GM10266 (cell line): ENCODE results near the gene BRI3.
A peak's percentile ranks its signal among the peaks of the same experiment; 100 is the strongest.

ENCODE experiments used
- DNase-seq: peaks from one replicate; pipeline ENCODE4 v3.0.0; 2012; ENCODE audit errors: extremely low spot score
- TF ChIP-seq, protein P1 (sequence below): IDR thresholded peaks from 2 replicates; pipeline ENCODE4 v1.5.1; 2012; ENCODE audit warnings: mild to moderate bottlenecking, low read depth; ENCODE audit not compliant: control insufficient read depth, insufficient read depth; ENCODE audit errors: missing control alignments

Gene BRI3

DNA sequence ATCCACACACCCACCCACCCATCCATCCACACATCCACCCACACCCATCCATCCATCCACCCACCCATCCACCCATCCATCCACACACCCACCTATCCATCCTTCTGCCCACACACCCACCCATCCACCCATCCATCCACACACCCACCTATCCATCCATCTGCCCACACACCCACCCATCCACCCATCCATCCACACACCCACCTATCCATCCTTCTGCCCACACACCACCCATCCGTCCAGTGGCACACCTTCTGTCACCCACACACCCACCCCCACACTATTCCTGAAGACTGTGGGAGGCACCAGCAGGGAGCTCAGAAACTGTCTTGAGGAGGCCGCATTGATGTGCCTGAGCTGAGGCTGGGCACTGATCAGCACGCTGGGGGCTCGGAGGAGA is 38.6 kb upstream of the BRI3 start:
- TF ChIP-seq, protein P1, sequence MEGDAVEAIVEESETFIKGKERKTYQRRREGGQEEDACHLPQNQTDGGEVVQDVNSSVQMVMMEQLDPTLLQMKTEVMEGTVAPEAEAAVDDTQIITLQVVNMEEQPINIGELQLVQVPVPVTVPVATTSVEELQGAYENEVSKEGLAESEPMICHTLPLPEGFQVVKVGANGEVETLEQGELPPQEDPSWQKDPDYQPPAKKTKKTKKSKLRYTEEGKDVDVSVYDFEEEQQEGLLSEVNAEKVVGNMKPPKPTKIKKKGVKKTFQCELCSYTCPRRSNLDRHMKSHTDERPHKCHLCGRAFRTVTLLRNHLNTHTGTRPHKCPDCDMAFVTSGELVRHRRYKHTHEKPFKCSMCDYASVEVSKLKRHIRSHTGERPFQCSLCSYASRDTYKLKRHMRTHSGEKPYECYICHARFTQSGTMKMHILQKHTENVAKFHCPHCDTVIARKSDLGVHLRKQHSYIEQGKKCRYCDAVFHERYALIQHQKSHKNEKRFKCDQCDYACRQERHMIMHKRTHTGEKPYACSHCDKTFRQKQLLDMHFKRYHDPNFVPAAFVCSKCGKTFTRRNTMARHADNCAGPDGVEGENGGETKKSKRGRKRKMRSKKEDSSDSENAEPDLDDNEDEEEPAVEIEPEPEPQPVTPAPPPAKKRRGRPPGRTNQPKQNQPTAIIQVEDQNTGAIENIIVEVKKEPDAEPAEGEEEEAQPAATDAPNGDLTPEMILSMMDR = no peak

DNA sequence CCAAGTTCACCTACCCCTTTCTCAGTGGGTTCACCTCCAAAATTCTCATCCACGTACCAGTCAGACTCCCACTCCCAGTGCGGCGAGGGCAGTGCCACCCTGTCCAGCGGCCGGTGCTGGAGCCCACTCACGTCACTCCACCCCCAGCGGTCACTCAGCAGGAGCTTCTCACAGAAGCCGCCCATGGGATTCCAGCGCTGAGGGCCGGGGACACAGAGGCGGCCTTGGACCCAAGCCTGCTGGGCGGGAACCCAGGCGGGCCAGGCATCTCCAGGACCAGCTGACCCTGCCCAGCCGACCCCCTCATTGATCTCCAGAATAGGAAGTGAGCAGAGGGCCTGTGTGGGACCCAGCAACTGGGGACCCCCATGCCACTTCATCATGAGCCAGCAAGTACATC is 36.6 kb upstream of the BRI3 start:
- DNase-seq = no peak
- TF ChIP-seq, protein P1 = no peak

More for the DNA sequence above, 38.6 kb upstream of the BRI3 start:
- DNase-seq = no peak

DNA sequence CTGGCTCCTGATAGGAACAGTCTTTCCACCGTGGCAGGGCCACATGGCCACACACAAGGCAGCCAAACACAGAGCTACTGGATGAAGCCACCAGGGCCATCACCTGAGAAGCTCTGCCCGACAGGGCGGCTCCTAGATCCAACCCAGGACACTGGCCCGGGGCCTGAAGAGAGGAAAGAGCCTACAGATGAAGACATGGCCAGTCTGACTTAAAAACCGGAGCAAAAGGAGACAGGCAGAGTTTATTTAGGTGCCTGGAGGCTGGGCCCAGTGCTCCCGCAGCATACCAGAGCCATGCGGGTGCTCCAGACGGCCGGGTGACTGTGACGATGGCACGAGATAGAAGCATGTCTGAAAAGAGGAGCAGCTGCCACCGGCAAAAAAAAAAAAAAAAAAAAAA is 33.3 kb upstream of the BRI3 start:
- TF ChIP-seq, protein P1 = no peak
- no peak for DNase-seq

DNA sequence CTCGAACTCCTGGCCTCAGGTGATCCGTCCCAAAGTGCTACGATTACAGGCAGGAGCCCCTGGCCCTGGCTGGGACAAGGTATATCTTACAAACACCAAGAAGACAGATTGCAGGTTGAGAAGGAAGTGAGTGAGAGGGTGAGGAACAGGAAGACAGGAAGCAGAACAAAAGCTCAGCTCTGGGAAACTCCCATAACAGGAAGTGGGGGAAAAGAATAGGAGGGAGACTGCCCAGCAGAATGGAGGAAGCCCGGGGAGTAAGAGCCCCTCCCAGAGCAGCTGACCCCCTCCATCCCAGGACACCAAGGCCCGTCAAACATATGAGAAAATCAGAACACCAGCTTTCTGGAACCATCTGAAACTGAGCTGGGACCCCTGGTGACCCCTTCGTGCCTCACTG is 32.4 kb upstream of the BRI3 start:
- DNase-seq = peak; percentile 10

DNA sequence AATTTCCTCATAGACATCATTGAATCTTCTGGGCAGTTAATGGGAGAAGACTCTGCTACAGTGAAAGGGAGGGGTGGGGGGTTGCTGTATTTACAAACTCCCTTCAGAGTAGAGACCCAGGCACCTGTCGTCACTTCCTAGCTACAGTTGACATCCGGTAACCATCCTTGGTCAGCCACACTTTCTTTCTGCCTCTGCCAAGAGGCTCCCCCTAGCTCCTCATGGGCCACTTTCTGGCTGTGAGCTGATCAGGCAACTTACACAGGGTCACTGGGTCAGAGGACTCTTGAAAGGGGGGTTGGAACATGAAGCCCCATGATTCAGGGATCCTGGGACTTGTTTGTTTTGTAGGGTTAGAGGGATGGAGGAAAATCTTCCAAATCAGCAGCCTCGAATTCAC is 30.7 kb upstream of the BRI3 start:
- TF ChIP-seq, protein P1 = peak; percentile 21
- peak; percentile 62 for DNase-seq

More for the DNA sequence above, 32.4 kb upstream of the BRI3 start:
- TF ChIP-seq, protein P1 = no peak

DNA sequence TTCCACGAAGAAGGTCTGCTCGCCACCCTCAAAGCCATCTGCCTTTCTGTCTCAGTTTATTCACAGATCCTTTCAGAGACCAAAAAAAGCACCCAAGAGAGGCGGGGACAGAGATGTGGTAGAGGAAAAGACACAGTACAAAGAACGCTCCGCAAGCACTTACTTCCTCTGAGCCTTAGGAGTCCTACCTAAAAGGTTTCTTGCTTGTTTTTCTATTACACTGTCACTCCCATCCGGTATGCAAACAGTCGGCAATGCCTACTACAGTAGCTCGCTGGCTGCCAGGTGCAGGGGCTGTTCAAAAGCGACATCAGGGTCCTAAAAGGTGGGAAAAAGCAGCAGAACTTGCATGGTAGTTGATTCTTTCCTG is 30.3 kb upstream of the BRI3 start:
- TF ChIP-seq, protein P1 = no peak
- DNase-seq = peak; percentile 45

DNA sequence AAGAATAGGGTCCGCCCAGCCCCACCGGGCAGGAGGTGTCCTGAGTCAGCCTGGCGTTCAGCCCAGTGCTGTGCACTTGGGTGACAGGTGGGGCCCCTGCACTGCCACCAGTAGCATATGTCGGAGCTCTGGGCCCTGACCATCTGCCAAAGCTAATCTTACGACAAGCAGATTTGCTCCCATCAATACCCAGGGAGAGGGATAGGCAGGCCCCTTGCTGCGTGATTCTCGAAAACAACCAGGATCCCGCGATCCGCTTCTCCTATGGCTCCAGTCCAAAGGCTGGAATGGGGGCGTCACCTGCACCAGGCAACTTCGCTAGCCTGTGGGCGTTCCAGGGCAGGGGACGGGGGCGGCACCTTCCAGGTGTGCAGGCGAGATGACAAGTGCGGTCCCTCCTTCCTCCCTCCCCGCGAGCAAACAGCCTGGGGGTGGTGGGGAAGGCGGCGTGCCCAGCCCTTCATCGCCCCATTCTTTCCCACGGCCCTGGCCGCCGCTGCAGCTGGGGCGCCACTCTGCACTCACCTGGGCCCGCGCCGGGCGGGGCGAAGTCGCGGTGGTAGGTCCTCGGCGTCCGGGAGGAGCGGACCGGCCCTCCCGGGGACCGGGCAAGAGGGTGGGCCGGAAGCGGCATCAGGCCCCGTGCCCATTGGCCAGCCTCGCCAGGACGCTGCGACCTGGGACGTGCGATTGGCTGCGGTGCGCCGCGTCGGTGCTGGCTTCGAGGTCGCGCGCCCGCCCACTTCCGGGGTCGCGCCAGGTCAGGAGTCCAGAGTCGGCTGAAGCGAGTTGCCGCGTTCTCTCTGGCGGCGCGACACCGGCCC is 29.7 kb upstream of the BRI3 start, which contains the start of gene TECPR1:
TSS of gene TECPR1 (minus strand) at position 632 of the 824 bp plus-strand sequence. CDS start 6,086 bp downstream, outside the sequence.
- DNase-seq = peak; percentile 99
- TF ChIP-seq, protein P1 = no peak
